HCT116 (cell line): Measurements from ENCODE around the gene MRPL44.

Source experiments
- CEBPB ChIP-seq: IDR thresholded peaks from 2 replicates; pipeline ENCODE4 v1.6.1; 2012; ENCODE audit warnings: low read depth
- ELF1 ChIP-seq: IDR thresholded peaks from 2 replicates; pipeline ENCODE4 v1.6.1; 2012; ENCODE audit warnings: low read depth, borderline replicate concordance
- EZH2 ChIP-seq: fragments of 200-600 bp; sonication (generic); IDR thresholded peaks from 2 replicates; pipeline ENCODE4 v1.6.1; 2017; ENCODE audit warnings: antibody characterized with exemption, mixed run types
- FOSL1 ChIP-seq: IDR thresholded peaks from 2 replicates; pipeline ENCODE4 v1.6.1; 2012; ENCODE audit warnings: low read depth
- JUND ChIP-seq: IDR thresholded peaks from 2 replicates; pipeline ENCODE4 v1.6.1; 2012
- POLR2A ChIP-seq: IDR thresholded peaks from 2 replicates; pipeline ENCODE4 v1.7.0; 2011; ENCODE audit warnings: borderline replicate concordance; ENCODE audit not compliant: insufficient read depth, insufficient read length; ENCODE audit errors: extremely low read depth
- POLR2AphosphoS5 ChIP-seq: IDR thresholded peaks from 2 replicates; pipeline ENCODE4 v1.6.1; 2011; ENCODE audit warnings: mild to moderate bottlenecking, low read depth, low read length, moderate library complexity
- RAD21 ChIP-seq: IDR thresholded peaks from 2 replicates; pipeline ENCODE4 v1.6.1; 2012; ENCODE audit warnings: low read depth, mild to moderate bottlenecking
- YY1 ChIP-seq: IDR thresholded peaks from 2 replicates; pipeline ENCODE4 v1.6.1; 2011; ENCODE audit warnings: low read length, low read depth, moderate library complexity, mild to moderate bottlenecking; ENCODE audit not compliant: insufficient replicate concordance; ENCODE audit errors: extremely low read depth
- ZNF274 ChIP-seq: fragments of 200-500 bp; sonication (Bioruptor generic); IDR thresholded peaks from 2 replicates; pipeline ENCODE4 v1.6.1; 2014; ENCODE audit warnings: mild to moderate bottlenecking, low read depth, low read length, inconsistent platforms
- TF ChIP-seq, protein P1 (sequence below), 3 experiments: fragments of 200-600 bp in 1 of 3; sonication (generic) in 1 of 3; IDR thresholded peaks in 2 of 3; conservative IDR thresholded peaks in 1 of 3; 2 replicates each; pipeline ENCODE4 v1.5.1; 2012 to 2017; ENCODE audit warnings: low read depth in 2 of 3, low read length in 2 of 3, antibody characterized with exemption in 1 of 3, borderline replicate concordance in 1 of 3, control low read depth in 1 of 3, mild to moderate bottlenecking in 1 of 3, mixed read lengths in 1 of 3, mixed run types in 1 of 3, moderate library complexity in 1 of 3; ENCODE audit not compliant: insufficient read depth in 1 of 3
- TF ChIP-seq, protein P2 (sequence below): IDR thresholded peaks from 2 replicates; pipeline ENCODE4 v1.6.1; 2012
- TF ChIP-seq, protein P3 (sequence below): IDR thresholded peaks from 2 replicates; pipeline ENCODE4 v1.6.1; 2012
- TF ChIP-seq, protein P4 (sequence below): IDR thresholded peaks from 2 replicates; pipeline ENCODE4 v1.6.1; 2011; ENCODE audit warnings: mild to moderate bottlenecking, low read length, moderate library complexity; ENCODE audit not compliant: insufficient replicate concordance; ENCODE audit errors: extremely low read depth

DNA sequence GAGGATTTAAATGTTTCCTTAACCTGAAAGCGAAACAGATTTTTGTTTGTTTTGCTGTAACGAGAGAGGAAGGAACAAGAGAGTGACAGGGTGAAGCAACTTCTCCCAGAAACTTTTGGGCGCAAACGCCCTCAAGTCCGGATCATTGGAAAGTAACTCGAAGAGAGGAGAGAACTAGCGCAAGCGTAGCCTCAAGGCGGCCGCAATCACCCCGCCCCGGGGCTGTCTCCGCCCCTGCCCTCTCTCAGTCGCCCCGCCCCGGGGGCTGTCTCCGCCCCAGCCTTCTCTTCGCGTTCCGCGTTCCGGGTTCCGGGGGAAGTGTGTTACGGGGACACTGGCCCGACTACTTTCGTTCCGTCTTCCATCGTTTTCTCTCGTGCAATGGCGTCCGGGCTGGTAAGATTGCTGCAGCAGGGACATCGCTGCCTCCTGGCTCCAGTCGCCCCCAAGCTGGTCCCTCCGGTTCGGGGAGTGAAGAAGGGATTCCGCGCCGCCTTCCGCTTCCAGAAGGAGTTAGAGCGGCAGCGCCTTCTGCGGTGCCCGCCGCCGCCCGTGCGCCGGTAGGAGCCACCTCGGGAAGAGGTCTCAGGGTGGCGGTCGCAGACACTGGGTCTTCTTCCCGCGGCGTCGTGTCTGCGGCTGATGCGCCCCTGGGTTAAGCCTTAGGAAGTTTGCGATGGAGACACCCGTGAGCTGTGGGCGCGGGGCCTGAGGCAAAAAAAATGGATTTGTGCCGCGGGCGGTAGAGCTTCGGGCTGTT lies at the start of gene MRPL44:
- TF ChIP-seq, protein P1, sequence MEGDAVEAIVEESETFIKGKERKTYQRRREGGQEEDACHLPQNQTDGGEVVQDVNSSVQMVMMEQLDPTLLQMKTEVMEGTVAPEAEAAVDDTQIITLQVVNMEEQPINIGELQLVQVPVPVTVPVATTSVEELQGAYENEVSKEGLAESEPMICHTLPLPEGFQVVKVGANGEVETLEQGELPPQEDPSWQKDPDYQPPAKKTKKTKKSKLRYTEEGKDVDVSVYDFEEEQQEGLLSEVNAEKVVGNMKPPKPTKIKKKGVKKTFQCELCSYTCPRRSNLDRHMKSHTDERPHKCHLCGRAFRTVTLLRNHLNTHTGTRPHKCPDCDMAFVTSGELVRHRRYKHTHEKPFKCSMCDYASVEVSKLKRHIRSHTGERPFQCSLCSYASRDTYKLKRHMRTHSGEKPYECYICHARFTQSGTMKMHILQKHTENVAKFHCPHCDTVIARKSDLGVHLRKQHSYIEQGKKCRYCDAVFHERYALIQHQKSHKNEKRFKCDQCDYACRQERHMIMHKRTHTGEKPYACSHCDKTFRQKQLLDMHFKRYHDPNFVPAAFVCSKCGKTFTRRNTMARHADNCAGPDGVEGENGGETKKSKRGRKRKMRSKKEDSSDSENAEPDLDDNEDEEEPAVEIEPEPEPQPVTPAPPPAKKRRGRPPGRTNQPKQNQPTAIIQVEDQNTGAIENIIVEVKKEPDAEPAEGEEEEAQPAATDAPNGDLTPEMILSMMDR (IDR thresholded peaks at IDR 0.05 in 2 of 3, conservative IDR thresholded peaks at IDR 0.05 in 1 of 3; ENCODE audit: borderline replicate concordance in 1 of 3, insufficient read depth in 1 of 3, low read depth in 2 of 3, low read length in 2 of 3), result no peak
- TF ChIP-seq YY1 (peak; percentile 98), POLR2A (peak; percentile 78), EZH2 (no peak), POLR2AphosphoS5 (peak; percentile 94), ELF1 (peak; percentile 98), RAD21 (peak; percentile 41), ZNF274 (no peak), FOSL1 (no peak), JUND (no peak), CEBPB (no peak; the same call in 1 of the 2 replicates)
- TF ChIP-seq, protein P2, sequence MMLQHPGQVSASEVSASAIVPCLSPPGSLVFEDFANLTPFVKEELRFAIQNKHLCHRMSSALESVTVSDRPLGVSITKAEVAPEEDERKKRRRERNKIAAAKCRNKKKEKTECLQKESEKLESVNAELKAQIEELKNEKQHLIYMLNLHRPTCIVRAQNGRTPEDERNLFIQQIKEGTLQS, result no peak; the same call in 1 of the 2 replicates
- TF ChIP-seq, protein P3, sequence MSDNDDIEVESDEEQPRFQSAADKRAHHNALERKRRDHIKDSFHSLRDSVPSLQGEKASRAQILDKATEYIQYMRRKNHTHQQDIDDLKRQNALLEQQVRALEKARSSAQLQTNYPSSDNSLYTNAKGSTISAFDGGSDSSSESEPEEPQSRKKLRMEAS, result peak; percentile 92
- TF ChIP-seq, protein P4, sequence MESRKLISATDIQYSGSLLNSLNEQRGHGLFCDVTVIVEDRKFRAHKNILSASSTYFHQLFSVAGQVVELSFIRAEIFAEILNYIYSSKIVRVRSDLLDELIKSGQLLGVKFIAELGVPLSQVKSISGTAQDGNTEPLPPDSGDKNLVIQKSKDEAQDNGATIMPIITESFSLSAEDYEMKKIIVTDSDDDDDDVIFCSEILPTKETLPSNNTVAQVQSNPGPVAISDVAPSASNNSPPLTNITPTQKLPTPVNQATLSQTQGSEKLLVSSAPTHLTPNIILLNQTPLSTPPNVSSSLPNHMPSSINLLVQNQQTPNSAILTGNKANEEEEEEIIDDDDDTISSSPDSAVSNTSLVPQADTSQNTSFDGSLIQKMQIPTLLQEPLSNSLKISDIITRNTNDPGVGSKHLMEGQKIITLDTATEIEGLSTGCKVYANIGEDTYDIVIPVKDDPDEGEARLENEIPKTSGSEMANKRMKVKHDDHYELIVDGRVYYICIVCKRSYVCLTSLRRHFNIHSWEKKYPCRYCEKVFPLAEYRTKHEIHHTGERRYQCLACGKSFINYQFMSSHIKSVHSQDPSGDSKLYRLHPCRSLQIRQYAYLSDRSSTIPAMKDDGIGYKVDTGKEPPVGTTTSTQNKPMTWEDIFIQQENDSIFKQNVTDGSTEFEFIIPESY, result peak; percentile 85
